HL-60 (cell line): ENCODE results near the gene CCDC182.

Source experiments
- DNase-seq, 2 experiments: peaks; one replicate each; pipeline ENCODE4 v3.0.0-alpha.2; 2010 to 2020; ENCODE audit warnings: low read depth in 1 of 2, low spot score in 1 of 2
- H3K27ac ChIP-seq: fragments of 250-450 bp; sonication (Bioruptor Pico); replicated peaks from 2 replicates; pipeline ENCODE4 v1.5.1; 2020; ENCODE audit warnings: mild to moderate bottlenecking, moderate library complexity
- H3K27me3 ChIP-seq: fragments of 250-450 bp; sonication (Bioruptor Pico); 2 replicates; pipeline ENCODE4 v1.5.1; 2021; ENCODE audit warnings: mild to moderate bottlenecking, moderate library complexity; ENCODE audit not compliant: insufficient read depth, poor library complexity, severe bottlenecking
- H3K4me3 ChIP-seq: replicated peaks from 2 replicates; pipeline ENCODE4 v1.5.1; 2011; ENCODE audit warnings: mild to moderate bottlenecking, control low read depth, low read length; ENCODE audit not compliant: insufficient read depth
- GABPA ChIP-seq: IDR thresholded peaks from 2 replicates; pipeline ENCODE4 v1.6.1; 2012; ENCODE audit warnings: low read depth
- POLR2AphosphoS5 ChIP-seq: IDR thresholded peaks from 2 replicates; pipeline ENCODE4 v1.6.1; 2012; ENCODE audit warnings: low read depth
- REST ChIP-seq: IDR thresholded peaks from 2 replicates; pipeline ENCODE4 v1.6.1; 2012; ENCODE audit warnings: low read depth; ENCODE audit not compliant: insufficient replicate concordance
- SPI1 ChIP-seq: IDR thresholded peaks from 2 replicates; pipeline ENCODE4 v1.6.1; 2012; ENCODE audit warnings: low read depth, mild to moderate bottlenecking, borderline replicate concordance
- TF ChIP-seq, protein P1 (sequence below): IDR thresholded peaks from one replicate; pipeline ENCODE4 v1.5.1; 2011; ENCODE audit warnings: low read length, control low read depth, inconsistent platforms; ENCODE audit not compliant: insufficient read depth

CCDC182 gene

DNA sequence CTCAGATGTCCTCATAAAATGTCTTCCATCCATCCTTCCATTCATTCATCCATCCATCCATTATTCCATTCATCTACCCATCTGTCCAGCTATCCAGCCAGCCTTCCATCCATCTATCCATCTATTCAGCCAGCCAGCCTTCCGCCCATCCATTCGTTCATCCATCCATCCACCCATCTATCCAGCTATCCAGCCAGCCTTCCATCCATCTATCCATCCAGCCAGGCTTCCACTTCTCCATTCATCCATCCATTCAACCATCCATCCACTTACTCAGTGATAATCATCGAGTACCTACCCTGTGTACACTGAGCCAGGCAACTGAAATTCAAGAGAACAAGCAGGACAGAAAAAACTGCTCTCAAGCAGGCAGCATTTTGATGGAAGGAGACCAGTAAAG is 4.6 kb upstream of the CCDC182 start:
- no peak overlapping the region for H3K27ac ChIP-seq
- no peak overlapping the region for H3K4me3 ChIP-seq
- DNase-seq, result no peak
- TF ChIP-seq REST, result no peak
- TF ChIP-seq GABPA, result no peak
- TF ChIP-seq, protein P1, sequence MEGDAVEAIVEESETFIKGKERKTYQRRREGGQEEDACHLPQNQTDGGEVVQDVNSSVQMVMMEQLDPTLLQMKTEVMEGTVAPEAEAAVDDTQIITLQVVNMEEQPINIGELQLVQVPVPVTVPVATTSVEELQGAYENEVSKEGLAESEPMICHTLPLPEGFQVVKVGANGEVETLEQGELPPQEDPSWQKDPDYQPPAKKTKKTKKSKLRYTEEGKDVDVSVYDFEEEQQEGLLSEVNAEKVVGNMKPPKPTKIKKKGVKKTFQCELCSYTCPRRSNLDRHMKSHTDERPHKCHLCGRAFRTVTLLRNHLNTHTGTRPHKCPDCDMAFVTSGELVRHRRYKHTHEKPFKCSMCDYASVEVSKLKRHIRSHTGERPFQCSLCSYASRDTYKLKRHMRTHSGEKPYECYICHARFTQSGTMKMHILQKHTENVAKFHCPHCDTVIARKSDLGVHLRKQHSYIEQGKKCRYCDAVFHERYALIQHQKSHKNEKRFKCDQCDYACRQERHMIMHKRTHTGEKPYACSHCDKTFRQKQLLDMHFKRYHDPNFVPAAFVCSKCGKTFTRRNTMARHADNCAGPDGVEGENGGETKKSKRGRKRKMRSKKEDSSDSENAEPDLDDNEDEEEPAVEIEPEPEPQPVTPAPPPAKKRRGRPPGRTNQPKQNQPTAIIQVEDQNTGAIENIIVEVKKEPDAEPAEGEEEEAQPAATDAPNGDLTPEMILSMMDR, result no peak
- no peak for TF ChIP-seq SPI1
- no peak for TF ChIP-seq POLR2AphosphoS5
- no peaks in the 10 kb centered on the region for H3K27me3 ChIP-seq

DNA sequence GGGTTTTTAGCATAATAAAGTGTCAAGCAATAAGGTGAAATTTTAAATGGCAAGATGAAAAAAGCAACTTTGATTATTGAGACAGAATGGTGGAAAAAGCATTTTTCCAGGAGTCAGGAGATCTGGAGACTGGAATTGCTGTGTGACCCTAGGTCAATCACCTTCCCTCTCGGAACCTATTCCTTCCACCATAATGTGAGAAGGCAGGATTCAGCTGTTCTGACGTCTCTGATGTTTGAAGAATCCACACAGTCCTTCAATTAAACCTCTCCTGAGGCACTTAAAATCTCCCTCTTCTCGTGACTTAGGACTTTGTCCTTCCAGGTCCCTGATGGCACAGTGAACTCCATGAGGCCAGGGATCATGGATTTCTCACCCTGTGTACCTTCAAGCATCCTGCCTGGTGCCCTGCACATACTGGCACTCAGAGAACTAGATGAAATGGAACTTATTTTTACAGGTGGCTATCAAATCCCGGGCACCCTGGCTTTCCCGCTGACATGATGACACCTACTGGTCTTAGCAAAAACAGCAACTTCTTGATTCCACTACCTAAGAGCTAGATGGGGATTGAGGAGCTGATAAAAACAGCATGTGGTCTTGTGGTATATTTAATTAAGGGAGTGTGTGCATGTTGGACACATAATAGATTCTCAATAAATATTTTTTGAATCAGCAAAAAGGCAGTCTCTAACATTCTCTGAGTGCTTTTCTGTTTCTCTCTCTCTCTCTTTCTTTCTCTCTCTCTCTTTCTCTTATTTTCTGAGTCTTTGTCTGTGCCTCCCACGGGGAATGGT is 2.3 kb upstream of the CCDC182 start:
- H3K27me3 ChIP-seq, result no peaks in the 10 kb centered on the region
- DNase-seq, result peak; percentile 27 to 49
- H3K27ac ChIP-seq, result no peak overlapping the region

GRCh38 chr17:57746221-57746620 is 1.1 kb upstream of the CCDC182 start:
- no peak for TF ChIP-seq REST
- TF ChIP-seq GABPA, result no peak
- TF ChIP-seq, protein P1, result no peak
- no peak for TF ChIP-seq POLR2AphosphoS5
- no peak for TF ChIP-seq SPI1
- Histone ChIP-seq H3K27ac (no peak overlapping the region), H3K27me3 (no peaks in the 10 kb centered on the region)

More for the DNA sequence above, 2.3 kb upstream of the CCDC182 start:
- H3K4me3 ChIP-seq, result no peak overlapping the region
- TF ChIP-seq SPI1, result no peak
- TF ChIP-seq, protein P1, result peak; percentile 76

More at GRCh38 chr17:57746221-57746620, 1.1 kb upstream of the CCDC182 start:
- no peak for DNase-seq
- no peak overlapping the region for H3K4me3 ChIP-seq
